Activated CD4-positive, CD25-positive, alpha-beta regulatory T cell treated with anti-CD3 and anti-CD28 coated beads, Interleukin-2, amount 50 U/mL, for 24 hours (primary cell): ENCODE results near the gene CYTL1.

Experiments used
- ATAC-seq, 2 donors: fragments of 150-1000 bp; cut with Tn5 transposase; one replicate each; pipeline ENCODE4 v1.10.0; 2021; ENCODE audit warnings: mild to moderate bottlenecking in 1 of 2, moderate library complexity in 1 of 2

Gene CYTL1

GRCh38 chr4:4995908-4996265 lies 23.4 kb downstream of the CYTL1 start:
- ATAC-seq = no peak

- ATAC-seq = peak in 1 of 2 donors; percentile 49
Observed at GRCh38 chr4:4995103-4995907, 24.0 kb downstream of the CYTL1 start.

- no peak for ATAC-seq
Observed at GRCh38 chr4:4994312-4995097, 24.8 kb downstream of the CYTL1 start.

- ATAC-seq = no peak
Observed at GRCh38 chr4:4992833-4993232, 26.4 kb downstream of the CYTL1 start.

- no peak for ATAC-seq
Observed at GRCh38 chr4:4991541-4992099, 27.6 kb downstream of the CYTL1 start.

GRCh38 chr4:4990857-4991540 lies 28.3 kb downstream of the CYTL1 start:
- ATAC-seq = no peak

- ATAC-seq = no peak
Observed at GRCh38 chr4:4990329-4990728, 28.9 kb downstream of the CYTL1 start.

GRCh38 chr4:4989083-4989622 lies 30.1 kb downstream of the CYTL1 start:
- no peak for ATAC-seq

- ATAC-seq = no peak
Observed at GRCh38 chr4:4987656-4988055, 31.6 kb downstream of the CYTL1 start.

GRCh38 chr4:4986841-4987240 lies 32.4 kb downstream of the CYTL1 start:
- no peak for ATAC-seq

GRCh38 chr4:4985844-4986243 lies 33.4 kb downstream of the CYTL1 start:
- no peak for ATAC-seq

- ATAC-seq = no peak
Observed at GRCh38 chr4:4985036-4985435, 34.2 kb downstream of the CYTL1 start.

- no peak for ATAC-seq
Observed at GRCh38 chr4:4984186-4984585, 35.1 kb downstream of the CYTL1 start.

- ATAC-seq = no peak
Observed at GRCh38 chr4:4981827-4982226, 37.4 kb downstream of the CYTL1 start.

- ATAC-seq = no peak
Observed at GRCh38 chr4:4981427-4981826, 37.8 kb downstream of the CYTL1 start.

GRCh38 chr4:4980621-4981230 lies 38.5 kb downstream of the CYTL1 start:
- no peak for ATAC-seq

- ATAC-seq = no peak
Observed at GRCh38 chr4:4979971-4980370, 39.3 kb downstream of the CYTL1 start.

- ATAC-seq = no peak
Observed at GRCh38 chr4:4974727-4975126, 44.5 kb downstream of the CYTL1 start.

GRCh38 chr4:4971796-4972195 lies 47.5 kb downstream of the CYTL1 start:
- no peak for ATAC-seq

GRCh38 chr4:4969298-4969697 lies 50.0 kb downstream of the CYTL1 start:
- ATAC-seq = no peak

- ATAC-seq = no peak
Observed at GRCh38 chr4:4968161-4968725, 51.0 kb downstream of the CYTL1 start.
